ENCODE results near the gene ARHGEF4.

ARHGEF4 gene

GRCh38 chr2:131038258-131039100 is 201.8 kb downstream of the ARHGEF4 start:
- no peak for DNase-seq (ENCODE audit: low read depth)

- no peak for DNase-seq (ENCODE audit: low read depth)
Measured at GRCh38 chr2:131039101-131039440, 202.4 kb downstream of the ARHGEF4 start.

DNA sequence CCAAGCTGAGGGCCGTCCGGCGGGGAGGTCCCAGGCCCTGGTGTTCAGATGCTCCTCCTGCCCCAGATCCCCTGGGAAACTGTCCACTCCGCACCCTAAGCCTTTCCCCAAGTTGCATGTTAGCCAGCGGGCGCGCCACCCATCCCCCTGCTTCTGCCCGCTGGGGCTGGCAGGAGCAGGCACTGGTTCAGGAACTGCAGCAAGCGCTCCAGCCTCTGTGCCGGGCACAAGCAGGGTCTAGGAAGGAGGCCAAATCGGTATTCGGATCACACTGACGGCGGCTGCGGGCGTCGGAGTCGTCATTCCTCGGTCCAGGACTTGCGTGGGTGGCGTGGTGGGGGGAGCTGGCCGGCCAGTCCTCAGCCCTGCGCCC is 202.8 kb downstream of the ARHGEF4 start:
- no peak for DNase-seq (ENCODE audit: low read depth)

- DNase-seq (ENCODE audit: low read depth) = no peak
Measured at GRCh38 chr2:131039908-131040660, 203.4 kb downstream of the ARHGEF4 start.

DNA sequence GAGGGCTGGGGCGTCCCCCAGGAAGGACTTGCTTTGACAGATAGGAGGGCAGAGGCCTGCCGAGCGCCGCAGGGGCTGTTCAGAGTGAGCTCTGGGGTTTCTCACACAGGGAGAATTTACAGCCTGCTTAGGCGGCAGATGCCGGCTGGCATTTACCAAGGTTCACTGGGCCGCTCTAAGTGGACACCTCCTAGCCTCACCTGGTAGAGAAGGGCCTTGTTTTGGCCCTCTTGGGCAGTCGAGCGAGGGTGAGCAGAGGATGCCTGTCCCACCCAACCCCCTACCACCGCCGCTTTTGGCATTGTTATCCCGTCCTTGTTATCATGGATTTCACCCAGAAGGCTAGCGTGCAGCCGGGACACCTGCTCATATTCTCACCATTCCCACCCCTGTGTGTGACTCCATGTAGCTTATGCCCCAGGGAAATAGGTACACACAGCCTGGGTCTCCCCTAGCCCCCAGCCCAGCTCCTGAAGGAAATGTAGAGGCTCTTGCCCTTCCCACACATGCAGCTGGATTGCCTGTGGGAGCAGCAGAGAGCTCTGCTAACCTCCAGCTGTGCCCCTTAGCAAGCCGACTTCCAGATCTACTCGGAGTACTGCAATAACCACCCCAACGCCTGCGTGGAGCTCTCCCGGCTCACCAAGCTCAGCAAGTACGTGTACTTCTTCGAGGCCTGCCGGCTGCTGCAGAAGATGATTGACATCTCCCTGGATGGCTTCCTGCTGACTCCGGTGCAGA is 204.1 kb downstream of the ARHGEF4 start:
- no peak for DNase-seq (ENCODE audit: low read depth)

DNA sequence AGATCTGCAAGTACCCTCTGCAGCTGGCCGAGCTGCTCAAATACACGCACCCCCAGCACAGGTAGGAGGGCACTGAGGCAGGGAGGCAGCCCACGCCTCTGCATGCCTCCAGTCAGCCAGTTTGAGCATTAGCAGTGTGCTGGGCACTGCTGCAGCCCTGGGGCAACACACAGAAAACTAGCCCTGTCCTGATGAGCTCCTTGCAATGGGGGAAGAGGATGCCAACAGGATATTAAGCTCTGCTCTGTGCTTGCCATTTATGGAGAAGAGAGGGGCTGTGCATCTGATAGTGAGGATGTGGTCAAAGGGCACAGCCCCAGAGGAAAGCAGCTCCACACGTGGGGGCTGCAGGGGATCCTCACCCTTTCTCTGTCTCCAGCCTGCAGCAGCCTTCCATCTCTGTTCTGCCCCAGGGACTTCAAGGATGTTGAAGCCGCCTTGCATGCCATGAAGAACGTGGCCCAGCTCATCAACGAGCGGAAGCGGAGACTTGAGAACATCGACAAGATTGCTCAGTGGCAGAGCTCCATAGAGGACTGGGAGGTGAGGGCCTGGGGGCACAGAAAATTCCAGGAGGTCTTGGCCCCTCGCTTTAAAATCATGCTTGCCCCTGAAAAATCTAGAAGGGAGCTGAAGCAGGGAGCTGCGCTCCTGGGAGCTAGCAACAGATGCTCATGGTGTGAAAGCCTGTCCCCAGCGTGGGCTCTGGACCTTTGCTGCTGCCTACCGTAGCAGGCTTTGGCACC is 204.9 kb downstream of the ARHGEF4 start:
- DNase-seq (ENCODE audit: low read depth) = no peak

DNA sequence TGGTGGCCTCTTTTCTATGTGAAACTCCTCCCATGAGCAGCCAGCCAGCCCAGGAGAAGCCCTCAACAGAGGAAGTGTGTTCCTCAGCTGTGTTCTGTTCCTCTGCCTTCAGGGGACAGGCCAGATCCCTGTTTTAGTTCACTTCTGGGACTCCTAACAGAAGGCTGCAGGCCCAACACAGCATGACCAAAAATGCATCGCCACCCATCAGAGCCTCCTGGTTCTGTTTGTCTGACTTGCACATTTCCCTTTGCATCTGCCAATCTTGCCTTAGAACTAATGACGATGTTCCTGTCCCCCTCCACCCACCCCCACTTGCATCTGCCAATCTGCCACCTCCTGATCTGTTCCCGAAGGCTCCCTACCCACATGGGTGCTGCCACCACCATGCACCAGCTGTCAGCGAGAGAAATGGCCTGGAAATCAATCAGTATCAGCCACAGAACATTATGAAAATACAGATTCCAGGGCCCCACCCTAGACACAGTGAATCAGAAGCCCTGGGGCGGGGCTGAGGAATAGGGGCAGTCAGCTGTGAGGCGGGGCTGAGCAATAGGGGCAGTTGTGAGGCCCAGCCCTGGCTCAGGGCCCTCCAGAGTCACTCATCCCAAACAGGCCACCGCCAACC is 205.5 kb downstream of the ARHGEF4 start:
- no peak for DNase-seq (ENCODE audit: low read depth)

DNA sequence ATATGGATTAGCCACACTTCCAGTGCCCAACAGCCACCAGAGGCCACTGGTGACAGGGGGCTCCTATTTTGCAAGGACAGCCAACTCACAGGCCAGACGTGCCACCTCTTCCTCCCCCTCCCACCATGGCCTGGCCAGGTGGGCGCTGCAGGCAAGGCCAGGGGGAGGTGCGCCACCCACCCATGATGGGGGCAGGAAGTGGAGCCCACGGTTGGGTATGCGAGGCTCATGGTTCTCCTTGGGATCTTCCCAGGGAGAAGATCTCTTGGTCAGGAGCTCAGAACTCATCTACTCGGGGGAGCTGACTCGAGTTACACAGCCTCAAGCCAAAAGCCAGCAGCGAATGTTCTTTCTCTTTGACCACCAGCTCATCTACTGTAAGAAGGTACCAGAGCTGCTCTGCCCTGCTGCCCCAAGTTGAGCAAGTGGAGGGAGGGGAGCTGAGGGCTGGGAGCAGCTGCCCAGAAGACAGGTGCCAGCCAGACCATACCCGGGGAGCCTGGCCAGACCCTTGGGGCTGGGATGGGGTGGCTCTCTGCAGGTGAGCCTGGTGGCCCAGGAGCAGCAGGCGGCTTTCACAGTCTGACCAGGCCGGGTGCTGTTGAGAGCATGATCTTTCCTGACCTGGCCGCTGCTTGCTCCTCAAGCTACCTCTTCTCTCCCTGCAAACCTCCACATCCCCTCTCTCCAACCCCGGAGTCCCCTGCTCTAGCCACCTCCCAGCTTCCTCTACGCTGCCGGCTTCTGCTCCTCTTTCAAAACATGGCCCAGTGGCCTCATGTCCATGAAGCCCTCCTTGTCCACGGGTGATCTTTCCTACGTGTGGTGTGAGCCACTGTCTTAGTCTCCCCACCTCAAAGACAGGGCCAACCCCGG is 206.7 kb downstream of the ARHGEF4 start:
- DNase-seq (ENCODE audit: low read depth) = no peak

GRCh38 chr2:131044075-131044756 is 207.5 kb downstream of the ARHGEF4 start:
- DNase-seq (ENCODE audit: low read depth) = no peak

DNA sequence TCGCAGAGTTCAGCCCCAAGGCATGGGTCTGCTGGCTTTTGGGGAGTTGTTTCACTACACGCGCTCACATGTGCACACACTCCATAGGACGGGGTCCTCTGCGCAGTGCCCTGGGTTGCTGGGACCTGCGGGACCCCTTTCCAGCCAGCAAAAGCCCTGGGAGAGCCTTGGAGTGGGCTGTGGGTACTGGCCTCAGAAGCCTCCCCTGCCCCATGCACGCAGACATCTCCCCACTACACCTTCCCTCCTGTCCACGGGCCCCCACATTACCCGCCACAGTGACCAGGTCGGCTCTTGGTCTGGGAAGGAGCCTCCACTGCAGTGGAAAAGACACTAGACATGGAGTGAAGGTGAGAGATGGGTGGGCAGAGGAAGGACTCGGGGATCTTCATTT is 208.0 kb downstream of the ARHGEF4 start:
- DNase-seq (ENCODE audit: low read depth) = no peak

DNA sequence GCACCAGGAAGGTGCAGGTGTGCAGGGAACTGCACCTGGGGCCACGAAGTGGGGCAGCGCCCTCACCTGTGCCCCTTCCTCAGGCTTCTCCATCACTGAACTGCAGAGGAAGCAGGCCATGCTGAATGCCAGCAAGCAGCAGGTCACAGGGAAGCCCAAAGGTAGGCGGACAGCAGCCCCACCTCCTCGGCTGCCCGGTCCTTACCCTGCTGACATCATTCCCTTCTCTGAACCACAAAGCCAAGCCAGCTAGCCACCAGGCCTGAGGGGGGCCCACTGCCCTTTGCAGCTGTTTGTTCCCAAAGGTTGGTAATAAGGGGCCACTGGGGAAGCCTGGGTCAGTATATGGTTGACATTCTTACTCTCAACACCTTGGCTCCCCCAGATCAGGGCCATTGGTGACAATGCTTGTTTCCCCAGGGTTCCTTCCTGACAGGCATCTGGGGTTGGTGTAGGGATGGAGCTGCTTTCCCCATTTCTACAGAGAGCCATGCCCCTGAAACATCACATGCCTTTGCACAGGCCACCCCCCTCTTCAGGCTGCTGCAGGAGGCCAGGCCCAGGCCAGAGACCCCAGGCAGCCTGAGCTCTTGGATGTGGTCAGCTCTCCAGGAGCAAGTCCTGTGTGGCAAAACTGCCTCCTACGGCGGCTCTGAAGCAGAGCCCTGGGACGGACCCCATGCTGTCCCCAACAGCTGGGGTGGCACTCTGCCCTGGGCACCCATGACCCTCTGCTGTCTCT is 208.7 kb downstream of the ARHGEF4 start:
- DNase-seq (ENCODE audit: low read depth) = no peak

DNA sequence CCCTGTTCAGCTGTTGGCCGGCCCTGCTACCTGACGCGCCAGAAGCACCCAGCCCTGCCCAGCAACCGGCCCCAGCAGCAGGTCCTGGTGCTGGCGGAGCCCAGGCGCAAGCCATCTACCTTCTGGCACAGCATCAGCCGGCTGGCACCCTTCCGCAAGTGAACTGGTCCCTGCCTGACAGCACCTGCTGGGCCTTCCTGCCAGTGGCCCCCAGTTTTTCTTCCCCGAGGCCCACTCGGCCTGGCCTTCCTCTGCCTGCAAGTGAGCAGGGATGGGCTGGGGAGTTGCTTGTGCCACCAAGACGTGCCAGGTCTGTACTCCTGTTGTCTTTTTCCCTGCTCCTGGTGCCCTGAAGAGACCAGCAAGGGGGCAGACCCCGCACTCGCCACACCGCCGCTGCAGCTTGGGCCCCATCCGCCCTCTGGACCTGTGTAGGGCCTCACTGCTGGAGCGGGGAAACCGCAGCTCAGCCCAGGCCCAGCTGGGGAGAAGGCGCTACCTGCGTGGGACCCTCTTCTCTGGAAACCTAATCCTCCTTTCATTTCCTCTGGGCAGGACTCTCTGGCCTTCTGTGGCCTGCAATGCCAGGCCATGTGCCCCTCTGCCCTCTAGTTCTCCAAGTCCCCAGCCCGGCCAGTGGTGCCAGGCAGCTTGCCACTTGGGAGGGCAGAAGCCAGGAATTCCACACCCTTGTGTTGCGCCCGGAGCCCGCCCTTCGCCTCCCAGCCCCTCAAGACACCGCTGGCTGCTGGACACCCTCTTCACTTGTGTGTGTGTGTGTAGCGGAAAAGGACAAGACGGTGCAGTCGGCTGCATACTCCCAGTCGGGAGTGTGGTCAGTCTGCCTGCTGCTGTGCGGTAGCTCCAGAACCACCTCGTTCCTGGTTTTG is 209.6 kb downstream of the ARHGEF4 start:
- no peak for DNase-seq (ENCODE audit: low read depth)

- DNase-seq (ENCODE audit: low read depth) = no peak
Measured at GRCh38 chr2:131046918-131047652, 210.4 kb downstream of the ARHGEF4 start.

DNA sequence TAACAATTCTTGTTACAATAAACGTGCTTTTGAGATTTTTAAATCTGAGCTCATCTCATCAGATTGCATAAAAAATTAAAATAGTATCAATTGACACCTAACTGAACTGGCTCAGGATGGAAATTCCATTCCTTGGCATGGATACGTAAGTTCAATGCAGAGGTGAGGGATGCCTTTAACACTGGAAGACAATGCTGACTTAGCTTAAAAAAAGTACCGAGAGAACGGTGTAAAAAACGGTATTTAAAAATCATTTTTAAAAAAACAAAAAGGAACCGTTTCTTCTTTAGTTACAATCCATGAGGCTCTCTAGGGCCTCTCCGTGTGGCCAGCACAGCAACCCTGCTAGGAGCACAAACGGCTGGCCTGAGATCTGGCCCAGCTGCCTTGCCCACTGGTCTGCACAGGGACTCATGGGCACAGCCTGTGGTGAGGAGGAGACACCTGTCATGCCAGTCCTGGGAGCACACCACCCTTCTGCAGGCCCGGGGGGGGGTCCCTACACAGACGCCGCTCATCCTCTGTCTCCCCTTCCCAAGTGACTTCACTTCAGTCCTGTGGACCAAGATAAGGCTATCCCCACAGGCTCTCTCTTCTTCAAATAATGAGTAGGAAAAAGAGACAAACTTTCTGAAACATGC is 211.3 kb downstream of the ARHGEF4 start:
- no peak for DNase-seq (ENCODE audit: low read depth)

- no peak for DNase-seq (ENCODE audit: low read depth)
Measured at GRCh38 chr2:131048641-131049040, 211.9 kb downstream of the ARHGEF4 start.

DNA sequence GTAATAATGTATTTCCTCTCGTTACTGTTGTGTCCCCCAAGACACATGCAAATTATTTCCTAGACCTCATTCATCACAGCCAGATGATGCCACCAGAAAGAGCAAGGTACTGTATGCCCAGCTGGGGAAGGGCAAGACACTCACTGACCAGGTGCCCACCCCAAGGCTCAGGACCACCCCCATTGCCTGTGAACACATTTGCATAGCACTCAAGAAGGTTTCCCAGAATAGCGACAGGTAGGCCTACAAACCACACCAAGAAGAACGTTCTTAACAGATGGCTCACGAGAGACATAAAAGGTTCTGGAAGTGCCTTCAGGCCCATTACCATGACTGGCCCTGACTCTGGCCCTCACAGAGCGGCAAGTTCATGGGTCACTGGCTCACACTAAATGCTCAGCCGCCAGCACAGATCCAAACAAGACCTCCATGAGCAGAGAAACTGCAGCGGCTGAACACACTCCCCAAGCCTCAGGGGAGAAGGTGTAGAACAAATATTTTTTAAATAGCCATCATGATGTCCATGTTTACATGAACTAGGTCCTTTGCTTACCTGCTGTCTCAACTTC is 212.5 kb downstream of the ARHGEF4 start:
- no peak for DNase-seq (ENCODE audit: low read depth)

GRCh38 chr2:131050896-131051295 is 214.2 kb downstream of the ARHGEF4 start:
- DNase-seq (ENCODE audit: low read depth) = no peak

Data from activated T-cell treated with anti-CD3 and anti-CD28 coated beads for 1 hour (primary cell).